NOMO-1 treated with dmso at 0.1 percent for 144 hours (cell line): Measurements from ENCODE around the gene ADCY4.

Source experiments
- DNase-seq: peaks from one replicate; lab custom pipeline; 2025; ENCODE audit not compliant: unreplicated experiment; lab: John Stamatoyannopoulos, UW

The ADCY4 gene

DNA sequence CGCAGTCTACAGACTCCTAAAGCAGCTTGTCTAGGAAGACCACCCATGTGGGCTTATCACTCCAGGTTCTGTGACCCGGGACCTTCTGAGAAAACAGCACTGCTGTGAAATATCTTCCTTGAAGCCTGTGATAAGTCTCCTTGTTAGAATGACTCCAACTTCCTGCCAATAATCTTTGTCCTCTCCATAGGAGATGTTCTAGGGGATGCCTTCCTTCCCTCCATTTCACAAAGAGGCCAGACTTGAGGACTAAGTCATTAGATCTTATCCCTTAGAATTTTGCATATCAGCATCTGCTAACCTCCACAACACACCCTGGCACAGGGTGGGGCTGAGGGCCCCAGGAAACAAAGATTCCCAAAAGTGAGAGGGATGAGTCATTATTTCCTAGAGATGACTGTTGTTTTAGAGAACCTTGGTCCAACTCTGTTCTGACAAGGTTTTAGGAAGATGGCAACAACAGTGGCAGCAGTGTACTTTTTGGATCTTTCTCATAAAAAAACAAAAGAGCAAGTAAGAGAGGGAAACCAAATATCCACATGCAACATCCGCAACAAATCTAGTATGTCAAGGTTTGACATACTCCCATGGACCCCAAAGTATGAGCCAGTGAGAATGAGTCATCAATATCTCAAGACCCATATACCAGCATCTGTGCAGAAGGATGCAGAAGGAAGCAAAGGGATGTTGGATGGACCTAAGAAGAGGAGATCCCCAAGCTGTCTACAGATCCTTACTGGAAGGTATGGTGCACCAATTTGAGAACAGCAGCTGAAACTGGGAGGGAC lies 17.5 kb downstream of the ADCY4 start:
- no peak for DNase-seq

DNA sequence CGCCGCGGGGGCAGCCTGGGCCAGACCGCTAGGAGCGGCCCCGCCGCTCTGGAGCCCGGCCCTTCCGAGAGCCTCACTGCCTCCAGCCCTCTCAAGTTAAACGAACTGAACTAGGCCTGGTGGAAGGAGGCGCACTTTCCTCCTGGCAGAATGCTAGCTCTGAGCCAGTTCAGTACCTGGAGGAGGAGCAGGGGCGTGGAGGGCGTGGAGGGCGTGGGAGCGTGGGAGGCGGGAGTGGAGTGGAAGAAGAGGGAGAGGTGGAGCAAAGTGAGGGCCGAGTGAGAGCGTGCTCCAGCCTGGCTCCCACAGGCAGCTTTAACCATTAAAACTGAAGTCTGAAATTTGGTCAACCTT lies 18.3 kb downstream of the ADCY4 start:
- DNase-seq: no peak

DNA sequence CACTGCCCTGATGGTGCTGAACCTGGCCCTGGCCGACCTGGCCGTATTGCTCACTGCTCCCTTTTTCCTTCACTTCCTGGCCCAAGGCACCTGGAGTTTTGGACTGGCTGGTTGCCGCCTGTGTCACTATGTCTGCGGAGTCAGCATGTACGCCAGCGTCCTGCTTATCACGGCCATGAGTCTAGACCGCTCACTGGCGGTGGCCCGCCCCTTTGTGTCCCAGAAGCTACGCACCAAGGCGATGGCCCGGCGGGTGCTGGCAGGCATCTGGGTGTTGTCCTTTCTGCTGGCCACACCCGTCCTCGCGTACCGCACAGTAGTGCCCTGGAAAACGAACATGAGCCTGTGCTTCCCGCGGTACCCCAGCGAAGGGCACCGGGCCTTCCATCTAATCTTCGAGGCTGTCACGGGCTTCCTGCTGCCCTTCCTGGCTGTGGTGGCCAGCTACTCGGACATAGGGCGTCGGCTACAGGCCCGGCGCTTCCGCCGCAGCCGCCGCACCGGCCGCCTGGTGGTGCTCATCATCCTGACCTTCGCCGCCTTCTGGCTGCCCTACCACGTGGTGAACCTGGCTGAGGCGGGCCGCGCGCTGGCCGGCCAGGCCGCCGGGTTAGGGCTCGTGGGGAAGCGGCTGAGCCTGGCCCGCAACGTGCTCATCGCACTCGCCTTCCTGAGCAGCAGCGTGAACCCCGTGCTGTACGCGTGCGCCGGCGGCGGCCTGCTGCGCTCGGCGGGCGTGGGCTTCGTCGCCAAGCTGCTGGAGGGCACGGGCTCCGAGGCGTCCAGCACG lies 18.9 kb downstream of the ADCY4 start:
- DNase-seq: no peak

DNA sequence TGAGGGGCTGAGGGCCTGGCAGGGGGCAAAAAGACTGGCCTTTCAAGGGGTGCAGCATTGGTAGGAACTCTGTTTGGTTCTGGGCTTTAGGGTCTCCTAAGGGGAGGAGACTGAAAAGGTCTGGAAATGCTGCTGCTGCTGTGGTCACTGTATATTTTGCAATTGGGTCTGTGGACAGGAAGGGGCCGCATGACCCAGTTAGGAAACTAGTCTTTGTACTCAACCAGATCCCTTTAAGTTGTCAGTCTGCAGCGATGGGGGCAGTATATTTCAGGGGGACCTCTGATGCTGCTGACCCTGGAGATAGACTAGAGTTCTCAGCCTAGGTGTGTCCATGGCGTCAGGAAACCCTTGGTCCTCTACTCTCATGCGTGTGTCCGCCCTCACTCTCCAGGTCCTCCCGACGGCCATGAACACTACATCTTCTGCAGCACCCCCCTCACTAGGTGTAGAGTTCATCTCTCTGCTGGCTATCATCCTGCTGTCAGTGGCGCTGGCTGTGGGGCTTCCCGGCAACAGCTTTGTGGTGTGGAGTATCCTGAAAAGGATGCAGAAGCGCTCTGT lies 19.5 kb downstream of the ADCY4 start:
- DNase-seq: no peak

DNA sequence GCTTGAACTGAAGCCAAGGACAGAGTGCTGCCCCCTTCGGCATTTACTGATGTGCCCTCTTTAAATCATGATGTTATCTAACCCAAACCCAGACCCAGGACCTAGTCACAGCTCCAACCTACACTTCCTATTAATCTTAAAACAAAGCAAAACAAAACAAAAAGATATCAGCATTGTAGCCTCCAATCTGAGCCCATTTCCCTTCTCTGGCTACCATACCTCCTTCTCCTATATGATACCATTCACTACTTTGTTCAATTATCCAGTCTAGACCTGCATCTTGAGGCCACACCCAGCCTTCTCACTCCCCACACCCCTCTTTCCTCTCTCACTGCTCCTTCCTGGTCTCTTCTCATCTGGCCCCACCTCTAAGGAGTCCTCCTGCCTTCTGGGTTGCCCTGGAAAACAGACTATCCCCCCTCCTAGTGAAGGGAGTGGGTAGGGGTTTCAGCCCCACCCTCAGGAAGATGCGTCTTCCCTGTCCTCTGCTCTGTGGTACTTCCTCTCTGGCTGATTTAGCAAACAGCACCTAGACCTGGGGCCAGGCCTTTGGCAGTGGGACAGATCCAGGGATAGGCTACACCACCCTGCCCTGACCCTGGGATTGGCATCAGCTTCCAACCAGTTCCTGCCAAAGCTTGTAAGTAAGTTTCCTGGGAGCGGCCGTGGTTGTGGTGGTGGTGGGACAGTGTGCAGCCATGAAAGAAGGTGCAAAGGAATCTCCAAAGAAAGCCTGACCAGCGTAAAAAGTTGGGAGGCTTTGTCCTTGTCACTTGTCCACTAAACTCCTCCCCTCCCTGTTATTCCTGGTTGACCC lies 20.3 kb downstream of the ADCY4 start:
- no peak for DNase-seq

DNA sequence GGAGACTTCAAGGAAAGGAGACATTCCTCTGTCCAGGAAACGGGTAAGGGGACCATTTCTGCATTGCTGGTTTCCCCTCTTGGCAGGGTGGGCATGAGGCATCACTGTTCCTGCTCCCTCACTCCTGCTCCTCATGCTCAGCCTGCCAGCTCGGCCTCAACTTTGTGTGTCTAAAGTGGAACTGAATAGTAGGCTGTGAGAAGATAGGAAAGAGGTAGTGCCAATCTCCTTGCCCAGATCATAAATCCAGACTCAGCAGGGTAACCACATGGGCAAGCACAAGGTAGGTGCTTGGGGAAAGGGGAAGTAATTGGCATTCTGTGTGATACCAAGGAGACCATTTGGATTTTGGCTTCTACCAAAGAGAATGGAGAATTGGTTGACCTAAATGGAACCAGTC lies 21.0 kb downstream of the ADCY4 start:
- DNase-seq: peak; percentile 11

DNA sequence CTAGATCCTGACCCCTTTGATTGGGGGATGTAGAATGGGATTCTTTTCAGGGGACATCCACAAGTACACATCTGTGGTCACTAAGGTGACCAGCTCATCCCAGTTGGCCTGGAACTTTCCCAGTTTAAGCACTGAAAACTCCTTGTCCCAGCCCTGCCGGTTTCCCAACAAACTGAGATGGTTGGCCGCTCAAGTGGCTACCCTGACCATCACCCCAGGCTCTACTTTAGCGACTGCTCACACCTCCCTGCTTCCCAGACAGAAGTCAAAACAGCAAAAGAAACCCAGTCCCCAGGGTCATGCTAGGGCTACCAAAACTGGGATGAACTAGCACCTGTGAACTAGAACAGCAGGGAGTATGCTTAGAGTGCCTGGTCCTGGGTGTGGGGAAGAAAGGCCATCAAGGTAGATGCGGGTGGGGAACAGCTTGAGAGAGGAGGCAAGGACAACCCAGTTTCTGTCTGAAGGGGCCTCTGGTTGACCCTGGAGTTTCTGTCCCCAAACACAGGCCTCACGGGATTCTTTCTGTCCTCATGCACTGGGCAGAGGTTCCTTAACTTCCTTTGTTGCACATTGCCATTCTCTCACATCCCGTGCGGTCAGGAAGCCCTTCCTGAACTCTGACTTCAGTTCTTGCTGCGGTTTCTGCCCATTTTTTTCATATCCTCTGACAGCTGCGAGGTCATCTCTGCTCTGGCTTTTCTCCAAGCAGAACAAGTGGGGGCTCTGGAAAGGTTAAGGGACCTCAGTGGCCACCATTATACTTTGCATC lies 21.9 kb downstream of the ADCY4 start:
- DNase-seq: peak; percentile 82

DNA sequence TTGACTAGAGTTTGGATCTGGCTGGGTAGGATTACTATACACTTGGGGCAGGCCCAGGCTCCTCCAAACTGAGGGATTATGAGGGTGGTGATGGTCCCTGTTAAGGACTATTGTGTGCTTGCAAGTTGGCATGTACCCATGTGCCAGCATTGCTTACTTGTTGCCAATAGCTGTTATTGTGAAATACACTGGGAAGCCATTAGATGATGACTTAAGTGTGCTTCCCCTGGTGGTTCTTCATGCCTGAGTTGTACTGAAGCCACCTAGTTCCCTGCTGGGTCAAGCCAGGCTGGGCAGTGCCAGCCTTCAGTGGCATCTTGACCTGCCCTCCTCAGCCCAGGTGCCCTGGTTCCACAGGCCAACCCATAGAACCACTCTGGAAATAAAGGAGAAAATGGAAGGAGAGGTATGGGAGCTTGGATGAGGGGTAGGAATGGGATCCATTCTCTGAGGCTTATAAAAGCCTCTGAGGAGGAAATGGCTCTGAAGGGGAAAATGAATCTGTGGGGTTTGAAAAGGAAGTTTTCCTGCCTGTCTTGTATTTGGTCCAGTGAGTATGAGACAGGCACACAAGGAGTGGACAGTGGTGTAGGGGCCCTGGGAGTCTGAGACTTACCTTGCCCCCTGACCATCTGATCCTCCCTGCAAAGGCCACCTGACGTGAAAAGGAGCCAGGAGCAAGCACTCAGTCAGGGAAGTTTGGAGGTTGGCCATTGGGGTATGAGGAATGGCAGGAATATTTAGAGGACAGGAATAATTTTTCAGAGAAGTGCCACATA lies 22.8 kb downstream of the ADCY4 start:
- no peak for DNase-seq

DNA sequence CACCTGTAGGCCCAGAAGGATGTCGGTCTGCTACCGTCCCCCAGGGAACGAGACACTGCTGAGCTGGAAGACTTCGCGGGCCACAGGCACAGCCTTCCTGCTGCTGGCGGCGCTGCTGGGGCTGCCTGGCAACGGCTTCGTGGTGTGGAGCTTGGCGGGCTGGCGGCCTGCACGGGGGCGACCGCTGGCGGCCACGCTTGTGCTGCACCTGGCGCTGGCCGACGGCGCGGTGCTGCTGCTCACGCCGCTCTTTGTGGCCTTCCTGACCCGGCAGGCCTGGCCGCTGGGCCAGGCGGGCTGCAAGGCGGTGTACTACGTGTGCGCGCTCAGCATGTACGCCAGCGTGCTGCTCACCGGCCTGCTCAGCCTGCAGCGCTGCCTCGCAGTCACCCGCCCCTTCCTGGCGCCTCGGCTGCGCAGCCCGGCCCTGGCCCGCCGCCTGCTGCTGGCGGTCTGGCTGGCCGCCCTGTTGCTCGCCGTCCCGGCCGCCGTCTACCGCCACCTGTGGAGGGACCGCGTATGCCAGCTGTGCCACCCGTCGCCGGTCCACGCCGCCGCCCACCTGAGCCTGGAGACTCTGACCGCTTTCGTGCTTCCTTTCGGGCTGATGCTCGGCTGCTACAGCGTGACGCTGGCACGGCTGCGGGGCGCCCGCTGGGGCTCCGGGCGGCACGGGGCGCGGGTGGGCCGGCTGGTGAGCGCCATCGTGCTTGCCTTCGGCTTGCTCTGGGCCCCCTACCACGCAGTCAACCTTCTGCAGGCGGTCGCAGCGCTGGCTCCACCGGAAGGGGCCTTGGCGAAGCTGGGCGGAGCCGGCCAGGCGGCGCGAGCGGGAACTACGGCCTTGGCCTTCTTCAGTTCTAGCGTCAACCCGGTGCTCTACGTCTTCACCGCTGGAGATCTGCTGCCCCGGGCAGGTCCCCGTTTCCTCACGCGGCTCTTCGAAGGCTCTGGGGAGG lies 23.9 kb downstream of the ADCY4 start, which contains the start of gene LTB4R:
Gene LTB4R, plus strand, starts transcription at position 857 of the 959 bp plus-strand sequence. CDS start 4,150 bp downstream, outside the sequence.
- DNase-seq: peak; percentile 81

DNA sequence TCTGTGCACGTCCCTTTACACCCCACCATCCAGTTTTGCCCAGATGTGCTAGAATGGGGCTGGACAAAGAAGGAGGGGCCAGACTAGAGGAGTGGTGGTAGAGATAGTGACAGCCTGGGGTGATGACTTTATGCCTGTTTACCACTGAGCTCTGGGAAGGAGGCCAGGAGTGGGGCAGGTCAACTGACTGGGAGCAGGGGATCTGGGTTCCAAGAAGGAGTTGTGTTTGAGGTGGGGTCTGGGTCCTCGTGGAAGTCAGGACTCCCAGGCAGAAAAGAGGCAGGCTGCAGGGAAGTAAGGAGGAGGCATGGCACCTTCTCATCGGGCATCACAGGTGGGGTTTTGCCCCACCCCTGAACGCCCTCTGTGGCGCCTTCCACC lies 24.6 kb downstream of the ADCY4 start:
- no peak for DNase-seq

DNA sequence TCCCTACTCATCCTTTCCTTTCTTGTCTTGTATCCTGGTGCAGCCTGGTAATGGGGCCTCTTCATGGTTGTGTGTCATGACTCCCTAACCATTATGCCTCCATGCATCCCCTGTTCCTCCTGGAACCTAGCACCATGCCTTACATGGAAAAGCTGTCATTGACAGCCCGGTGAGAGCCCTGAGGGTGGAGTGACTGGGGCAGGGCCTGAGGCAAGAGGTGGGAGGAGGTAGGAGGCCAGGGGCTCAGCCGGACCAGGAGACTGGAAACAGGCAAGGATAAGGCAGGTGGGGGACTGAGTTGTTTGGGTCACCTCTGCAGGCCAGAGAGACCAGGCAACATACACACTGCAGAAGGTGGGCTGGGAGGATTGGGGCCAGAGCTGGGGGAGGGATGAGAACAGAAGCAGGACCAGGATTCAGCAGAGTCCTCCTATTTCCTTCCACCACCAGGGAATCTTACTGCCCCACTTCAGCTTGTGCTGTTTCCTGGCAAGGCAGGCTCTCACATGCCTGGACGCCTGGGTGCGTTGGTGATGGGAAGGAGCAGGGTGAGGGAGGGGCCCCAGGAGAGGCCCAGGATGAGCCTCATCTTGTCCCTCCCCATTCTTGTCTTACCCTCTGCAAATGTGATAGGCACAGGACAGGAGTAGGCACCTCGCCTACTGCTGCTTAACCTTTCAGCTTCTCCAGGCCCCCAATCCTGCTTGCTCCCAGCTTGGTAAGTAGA lies 25.2 kb downstream of the ADCY4 start, which contains the start of gene LTB4R2:
Gene LTB4R2, plus strand, starts transcription at position 603 of the 727 bp plus-strand sequence. CDS start 525 bp downstream, outside the sequence.
- no peak for DNase-seq

DNA sequence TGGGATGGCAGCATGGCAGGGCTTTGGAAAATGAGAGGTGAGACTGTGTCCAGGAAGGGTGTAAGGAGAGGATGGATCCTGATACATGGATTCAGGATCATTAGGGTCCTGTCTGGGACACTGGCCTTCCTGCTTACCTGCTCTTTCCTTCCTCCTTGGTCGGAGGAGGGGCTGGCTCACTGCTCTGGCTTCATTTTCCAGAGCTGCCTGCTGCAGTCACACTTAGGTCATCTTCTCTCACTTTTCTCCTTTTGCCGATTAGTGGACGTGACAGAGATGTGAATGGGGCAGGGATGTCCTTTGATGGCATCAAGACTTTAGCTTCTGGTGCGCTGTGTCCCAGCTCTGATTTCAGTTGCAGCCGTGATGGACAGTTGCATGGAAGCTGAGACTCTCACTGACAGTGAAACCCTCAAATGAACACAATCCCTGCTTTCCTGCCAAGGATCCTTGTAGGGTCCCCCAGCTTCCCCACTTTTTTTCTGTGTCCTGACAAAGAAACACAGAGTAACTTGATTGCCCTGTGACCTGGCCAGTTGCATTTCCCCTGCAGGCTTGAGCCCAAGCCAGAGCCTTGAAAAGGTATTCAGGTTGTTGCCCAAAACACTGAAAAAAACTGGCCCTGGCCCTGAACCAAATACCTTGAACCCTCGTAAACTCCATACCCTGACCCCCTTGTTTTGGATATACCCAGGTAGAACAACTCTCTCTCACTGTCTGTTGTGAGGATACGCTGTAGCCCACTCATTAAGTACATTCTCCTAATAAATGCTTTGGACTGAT lies 26.3 kb downstream of the ADCY4 start:
- no peak for DNase-seq

DNA sequence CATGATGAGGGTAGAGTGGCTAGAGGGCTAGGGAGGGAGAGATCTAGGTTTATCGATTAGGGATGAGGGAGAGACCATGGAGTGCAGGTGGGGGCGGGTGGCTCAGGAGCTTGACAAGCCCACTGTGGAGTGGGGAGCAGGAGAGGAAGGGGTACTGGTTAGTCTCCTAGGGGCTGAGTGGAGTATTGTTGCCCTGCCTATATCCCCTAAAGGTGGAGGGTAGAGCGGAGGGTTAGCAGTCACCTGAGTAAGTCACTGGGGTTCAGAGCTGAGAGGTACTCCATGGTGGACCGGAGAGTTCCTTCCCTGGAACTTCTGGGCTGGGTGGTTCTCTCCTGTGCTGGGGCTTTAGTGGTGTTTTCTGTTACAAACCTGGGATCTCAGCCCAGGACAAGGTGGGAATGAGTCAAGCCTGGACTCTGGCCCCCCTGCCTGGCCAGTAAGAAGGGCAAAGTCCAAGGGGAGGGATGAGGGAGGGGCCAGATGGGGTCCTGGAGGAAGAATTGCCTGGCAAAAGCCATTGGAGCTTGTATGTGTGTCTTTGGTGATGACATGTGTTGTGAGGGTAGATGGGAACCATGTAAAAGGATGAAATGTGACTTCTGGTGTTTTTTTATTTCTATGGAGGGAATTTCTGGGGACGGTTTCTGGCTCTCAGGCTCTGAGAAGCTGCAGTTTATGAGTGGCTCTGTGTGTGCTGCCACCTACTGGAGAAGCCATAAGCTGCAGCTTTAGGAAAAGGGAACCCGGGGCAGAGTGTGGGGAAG lies 27.1 kb downstream of the ADCY4 start, which contains the start of gene CIDEB:
Gene CIDEB, minus strand, starts transcription at position 403 of the 767 bp plus-strand sequence. Its CDS starts 119 bp downstream, at position 284.
- DNase-seq: peak; percentile 55

DNA sequence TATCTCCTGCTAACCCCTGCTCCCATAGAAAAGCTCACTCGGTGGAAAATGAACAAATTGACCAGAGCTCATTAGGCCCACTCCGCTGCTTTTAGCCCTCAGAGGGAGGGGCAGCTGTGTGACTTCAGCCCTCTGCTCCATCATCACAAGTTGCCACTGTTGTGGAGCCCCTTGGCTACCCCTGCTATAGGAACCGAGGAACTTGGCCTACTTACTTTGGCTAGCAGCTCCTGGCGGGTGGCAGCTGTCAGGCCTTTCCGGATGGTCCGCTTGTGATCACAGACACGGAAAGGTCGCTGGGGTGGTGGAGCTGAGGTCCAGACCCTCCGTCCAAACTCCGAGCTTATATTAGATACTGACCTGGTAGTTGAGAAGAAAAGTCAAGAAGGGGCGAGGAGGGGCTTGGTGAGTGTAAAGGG lies 27.7 kb downstream of the ADCY4 start:
- no peak for DNase-seq

DNA sequence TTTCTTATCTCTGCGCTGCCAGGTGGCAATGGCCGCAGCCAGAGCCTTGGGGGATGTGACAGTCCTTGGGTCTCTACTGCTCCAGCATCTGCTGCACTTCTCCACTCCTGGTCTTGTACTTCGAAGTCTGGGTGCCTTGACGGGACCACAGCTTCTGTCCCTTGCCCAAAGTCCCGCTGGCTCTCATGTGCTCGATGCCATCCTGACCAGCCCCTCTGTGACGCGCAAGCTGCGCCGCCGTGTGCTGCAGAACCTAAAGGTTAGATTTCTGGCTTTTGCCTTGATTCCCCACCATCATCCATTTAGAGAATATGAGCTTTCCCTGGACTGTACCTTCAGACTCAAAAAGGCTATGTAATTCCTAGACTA lies 30.9 kb downstream of the ADCY4 start:
- no peak for DNase-seq

DNA sequence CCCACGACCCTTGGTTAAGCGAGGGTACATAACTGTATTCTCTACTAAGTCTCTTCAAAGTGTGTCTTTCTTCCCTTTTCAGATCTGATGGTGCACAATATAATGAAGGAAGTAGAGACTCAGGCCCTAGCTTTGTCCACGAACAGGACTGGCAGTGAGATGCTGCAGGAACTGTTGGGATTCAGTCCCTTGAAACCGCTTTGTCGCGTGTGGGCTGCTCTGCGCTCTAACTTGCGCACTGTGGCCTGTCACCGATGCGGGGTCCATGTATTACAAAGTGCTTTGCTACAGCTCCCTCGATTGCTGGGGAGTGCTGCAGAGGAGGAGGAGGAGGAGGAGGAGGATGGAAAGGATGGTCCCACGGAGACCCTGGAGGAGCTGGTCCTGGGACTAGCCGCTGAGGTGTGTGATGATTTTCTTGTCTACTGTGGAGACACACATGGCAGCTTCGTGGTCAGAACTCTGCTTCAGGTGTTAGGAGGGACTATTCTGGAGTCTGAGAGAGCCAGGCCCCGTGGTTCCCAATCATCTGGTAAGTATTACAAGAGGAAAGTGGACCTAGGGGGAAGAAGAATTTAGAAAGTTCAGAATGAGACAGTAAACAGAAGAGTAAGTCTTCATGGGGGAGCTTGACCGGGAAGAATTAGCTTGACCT lies 34.4 kb downstream of the ADCY4 start:
- no peak for DNase-seq
